Measurements from ENCODE around the gene ITLN1. TPM values are rescaled to one million over a fixed set of nuclear protein-coding genes. Genes with fewer than 3 reads are reported as not detected.
"Not testable (repeated sequence)": the region's sequence is repeated elsewhere in the genome, so short reads cannot be mapped to it uniquely, and the experiment has no call there.

ITLN1 gene
- total and polyA plus RNA-seq, 10 donors: 0.52 to 3.6 (median 1.7) TPM

DNA sequence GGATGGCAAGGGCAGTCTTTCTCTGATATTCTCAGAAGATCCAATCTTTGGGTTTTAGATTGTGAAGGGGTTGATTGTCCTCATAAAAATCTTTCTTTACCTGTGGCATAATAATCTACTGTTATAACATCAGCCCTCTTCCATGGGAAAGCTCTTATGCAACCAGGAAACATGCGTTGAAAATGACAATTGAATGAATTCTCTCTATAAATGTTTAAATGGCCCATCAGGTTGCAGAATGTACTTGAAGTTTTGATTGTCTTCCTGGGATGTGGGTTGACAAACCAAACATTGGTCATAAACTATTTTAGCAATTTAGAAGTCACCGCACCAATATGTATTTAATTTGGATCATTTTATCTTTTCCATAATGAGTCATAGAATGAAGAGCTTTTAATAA lies 31.7 kb upstream of the ITLN1 start:
- 89 to 96% (median 91%) methylated on average over 2 of the region's 2 CpGs for WGBS, 5 donors
- intact Hi-C loops (cut with DNase I; ENCODE audit: low total_unique reads): no loop called here

DNA sequence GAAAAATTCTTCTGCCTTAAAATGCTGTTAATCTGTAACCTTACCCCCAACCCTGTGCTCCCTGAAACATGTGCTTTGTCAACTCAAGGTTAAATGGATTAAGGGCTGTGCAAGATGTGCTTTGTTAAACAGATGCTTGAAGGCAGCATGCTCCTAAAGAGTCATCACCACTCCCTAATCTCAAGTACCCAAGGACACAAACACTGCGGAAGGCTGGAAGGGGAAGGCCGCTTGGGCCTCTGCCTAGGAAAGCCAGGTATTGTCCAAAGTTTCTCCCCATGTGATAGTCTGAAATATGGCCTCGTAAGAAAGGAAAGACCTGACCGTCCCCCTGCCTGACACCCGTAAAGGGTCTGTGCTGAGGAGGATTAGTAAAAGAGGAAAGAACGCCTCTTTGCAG lies 28.2 kb upstream of the ITLN1 start:
- 68 to 76% (median 73%) methylated on average over 6 of the region's 6 CpGs for WGBS, 5 donors
- intact Hi-C loops (cut with DNase I; ENCODE audit: low total_unique reads); H3K27me3 ChIP-seq (replicated peaks in 1 of 7); DNase-seq; H3K4me3 ChIP-seq; H3K36me3 ChIP-seq; H3K9me3 ChIP-seq; H3K4me1 ChIP-seq; H3K27ac ChIP-seq: not testable (repeated sequence)

More for the DNA sequence above, 31.7 kb upstream of the ITLN1 start:
- Histone ChIP-seq H3K36me3 (no peaks in the 10 kb centered on the region), H3K27me3 (replicated peaks in 1 of 7) (peaks cover 0 to 7% (median 0%) of the 10 kb centered on the region in 7 donors), H3K4me3 (no peak overlapping the region), H3K27ac (no peak overlapping the region), H3K9me3 (peaks cover 0 to 6% (median 0%) of the 10 kb centered on the region in 8 donors), H3K4me1 (no peaks in the 10 kb centered on the region)
- no peak for DNase-seq
- TF ChIP-seq POLR2A (IDR thresholded peaks at IDR 0.05): no peak
- no peak for TF ChIP-seq POLR2AphosphoS5 (IDR thresholded peaks at IDR 0.05)
- TF ChIP-seq, protein P1, sequence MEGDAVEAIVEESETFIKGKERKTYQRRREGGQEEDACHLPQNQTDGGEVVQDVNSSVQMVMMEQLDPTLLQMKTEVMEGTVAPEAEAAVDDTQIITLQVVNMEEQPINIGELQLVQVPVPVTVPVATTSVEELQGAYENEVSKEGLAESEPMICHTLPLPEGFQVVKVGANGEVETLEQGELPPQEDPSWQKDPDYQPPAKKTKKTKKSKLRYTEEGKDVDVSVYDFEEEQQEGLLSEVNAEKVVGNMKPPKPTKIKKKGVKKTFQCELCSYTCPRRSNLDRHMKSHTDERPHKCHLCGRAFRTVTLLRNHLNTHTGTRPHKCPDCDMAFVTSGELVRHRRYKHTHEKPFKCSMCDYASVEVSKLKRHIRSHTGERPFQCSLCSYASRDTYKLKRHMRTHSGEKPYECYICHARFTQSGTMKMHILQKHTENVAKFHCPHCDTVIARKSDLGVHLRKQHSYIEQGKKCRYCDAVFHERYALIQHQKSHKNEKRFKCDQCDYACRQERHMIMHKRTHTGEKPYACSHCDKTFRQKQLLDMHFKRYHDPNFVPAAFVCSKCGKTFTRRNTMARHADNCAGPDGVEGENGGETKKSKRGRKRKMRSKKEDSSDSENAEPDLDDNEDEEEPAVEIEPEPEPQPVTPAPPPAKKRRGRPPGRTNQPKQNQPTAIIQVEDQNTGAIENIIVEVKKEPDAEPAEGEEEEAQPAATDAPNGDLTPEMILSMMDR (IDR thresholded peaks at IDR 0.05 in 8 of 11, conservative IDR thresholded peaks at IDR 0.05 in 3 of 11): no peak

DNA sequence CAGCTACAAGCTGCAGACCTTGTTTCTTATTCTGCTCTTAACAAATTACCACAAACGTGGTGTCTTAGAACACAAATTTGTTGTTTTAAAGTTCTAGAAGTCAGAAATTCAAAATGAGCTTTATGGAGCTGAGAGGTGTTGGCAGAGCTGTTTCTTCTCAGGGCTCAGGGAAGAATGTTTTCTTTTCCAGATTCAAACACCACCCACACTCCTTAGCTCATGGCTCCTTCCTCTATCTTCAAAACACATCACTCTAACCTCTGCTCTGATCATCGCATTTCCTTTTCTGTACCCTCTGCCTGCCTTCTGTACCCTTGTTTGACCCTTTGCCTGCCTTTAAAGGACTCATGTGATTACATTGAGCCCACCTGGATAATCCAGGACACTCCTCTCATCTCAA lies 26.9 kb upstream of the ITLN1 start:
- Histone ChIP-seq H3K36me3 (no peaks in the 10 kb centered on the region), H3K9me3 (no peaks in the 10 kb centered on the region), H3K27ac (no peak overlapping the region), H3K27me3 (replicated peaks in 1 of 7) (peaks cover 0 to 3% (median 0%) of the 10 kb centered on the region in 7 donors), H3K4me3 (no peak overlapping the region), H3K4me1 (no peaks in the 10 kb centered on the region)
- TF ChIP-seq POLR2A (IDR thresholded peaks at IDR 0.05) (no peak), POLR2AphosphoS5 (IDR thresholded peaks at IDR 0.05) (no peak)
- TF ChIP-seq, protein P1 (IDR thresholded peaks at IDR 0.05 in 8 of 11, conservative IDR thresholded peaks at IDR 0.05 in 3 of 11): no peak
- intact Hi-C loops (cut with DNase I; ENCODE audit: low total_unique reads): no loop called here
- no peak for DNase-seq
- WGBS, 5 donors: 67 to 83% (median 81%) methylated on average over 2 of the region's 2 CpGs

DNA sequence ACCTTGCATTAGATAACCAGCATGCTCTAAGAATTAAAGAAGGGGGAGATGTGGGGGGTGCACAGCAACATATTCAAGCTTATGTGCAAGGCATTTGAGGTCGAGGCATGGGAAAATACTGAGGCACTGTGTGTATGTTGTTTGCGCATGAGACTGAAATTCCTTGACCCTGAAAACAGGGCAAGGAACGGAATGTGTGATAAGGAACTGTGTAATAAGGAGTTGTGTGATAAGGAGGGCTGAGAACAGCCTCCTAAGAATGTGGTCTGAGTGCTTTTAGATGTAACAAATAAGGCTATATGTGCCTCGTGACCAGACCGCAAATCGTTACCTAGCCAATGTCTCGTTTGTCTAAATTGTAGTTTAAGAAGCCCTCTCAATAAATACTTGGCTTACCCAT lies 26.5 kb upstream of the ITLN1 start:
- intact Hi-C loops (cut with DNase I; ENCODE audit: low total_unique reads): no loop called here
- Histone ChIP-seq H3K36me3 (no peaks in the 10 kb centered on the region), H3K4me1 (no peaks in the 10 kb centered on the region), H3K9me3 (no peaks in the 10 kb centered on the region), H3K4me3 (no peak overlapping the region), H3K27ac (no peak overlapping the region), H3K27me3 (replicated peaks in 1 of 7) (peaks cover 0 to 3% (median 0%) of the 10 kb centered on the region in 7 donors)
- 73 to 86% (median 83%) methylated on average over 7 of the region's 7 CpGs for WGBS, 5 donors
- TF ChIP-seq, protein P1 (IDR thresholded peaks at IDR 0.05 in 8 of 11, conservative IDR thresholded peaks at IDR 0.05 in 3 of 11): no peak
- no peak for TF ChIP-seq POLR2A (IDR thresholded peaks at IDR 0.05)
- TF ChIP-seq POLR2AphosphoS5 (IDR thresholded peaks at IDR 0.05): no peak
- DNase-seq: no peak

DNA sequence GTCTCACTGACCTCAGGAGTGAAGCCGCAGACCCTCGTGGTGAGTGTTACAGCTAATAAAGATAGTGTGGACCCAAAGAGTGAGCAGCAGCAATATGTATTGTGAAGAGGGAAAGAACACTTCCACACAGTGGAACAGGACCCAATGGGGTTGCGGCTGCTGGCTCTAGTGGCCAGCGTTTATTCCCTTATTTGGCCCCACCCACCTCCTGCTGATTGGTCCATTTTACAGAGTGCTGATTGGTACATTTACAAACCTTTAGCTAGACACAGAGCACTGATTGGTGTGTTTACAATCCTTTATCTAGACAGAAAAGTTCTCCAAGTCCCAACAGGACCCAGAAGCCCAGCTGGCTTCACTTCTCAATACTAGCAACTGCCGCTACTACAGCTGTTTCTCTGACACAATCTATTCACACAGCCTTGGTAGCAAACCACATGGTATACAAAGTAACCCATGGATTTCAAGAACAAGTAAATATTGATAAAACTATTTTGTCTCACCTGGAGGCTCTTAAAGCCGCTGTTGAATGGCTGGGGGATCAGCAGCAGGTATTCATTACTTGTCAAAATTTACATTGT lies 25.3 kb upstream of the ITLN1 start:
- Histone ChIP-seq H3K4me1 (no peaks in the 10 kb centered on the region), H3K27ac (no peak overlapping the region), H3K27me3 (replicated peaks in 1 of 7) (no peaks in the 10 kb centered on the region), H3K36me3 (no peaks in the 10 kb centered on the region), H3K4me3 (no peak overlapping the region), H3K9me3 (no peaks in the 10 kb centered on the region)
- intact Hi-C loops (cut with DNase I; ENCODE audit: low total_unique reads): no loop called here
- TF ChIP-seq, protein P1 (IDR thresholded peaks at IDR 0.05 in 8 of 11, conservative IDR thresholded peaks at IDR 0.05 in 3 of 11): no peak
- no peak for TF ChIP-seq POLR2AphosphoS5 (IDR thresholded peaks at IDR 0.05)
- no peak for TF ChIP-seq POLR2A (IDR thresholded peaks at IDR 0.05)
- no peak for DNase-seq
- WGBS, 5 donors: 73 to 89% (median 81%) methylated on average over 6 of the region's 6 CpGs
